HepG2 (cell line): Measurements from ENCODE around the gene SNX24. TPM values are rescaled to one million over a fixed set of nuclear protein-coding genes. Genes with fewer than 3 reads are reported as not detected.

Experiments
- ARNT2 ChIP-seq: sonication (generic); formaldehyde crosslinking; IDR thresholded peaks from 2 replicates; pipeline ENCODE4 v1.8.0; 2022; ENCODE audit warnings: mild to moderate bottlenecking, low read depth, missing genetic modification reagents, moderate library complexity
- ARNTL ChIP-seq: sonication (generic); formaldehyde crosslinking; IDR thresholded peaks from 2 replicates; pipeline ENCODE4 v1.4.0; 2020; ENCODE audit warnings: mild to moderate bottlenecking, missing genetic modification reagents
- HNRNPLL ChIP-seq: fragments of 200-400 bp; formaldehyde crosslinking; IDR thresholded peaks from 2 replicates; pipeline ENCODE4 v1.6.1; 2017; ENCODE audit warnings: mild to moderate bottlenecking, low read depth, low read length; ENCODE audit not compliant: poor library complexity, severe bottlenecking
- MXI1 ChIP-seq: IDR thresholded peaks from 3 replicates; pipeline ENCODE4 v1.6.1; 2012; ENCODE audit warnings: low read depth, low read length, inconsistent platforms, borderline replicate concordance
- NFE2L1 ChIP-seq: sonication (generic); formaldehyde crosslinking; IDR thresholded peaks from 2 replicates; pipeline ENCODE4 v1.4.0; 2020; ENCODE audit warnings: missing genetic modification reagents, mild to moderate bottlenecking, borderline replicate concordance
- SOX13 ChIP-seq, 3 experiments: fragments of 450-650 bp in 1 of 3; sonication (generic) in 1 of 3; formaldehyde crosslinking in 1 of 3; IDR thresholded peaks in 2 of 3; conservative IDR thresholded peaks in 1 of 3; 2 replicates each; pipeline versions ENCODE4 v1.5.0 to v1.6.1; 2016 to 2020; ENCODE audit warnings: antibody characterized with exemption in 1 of 3, mild to moderate bottlenecking in 1 of 3, missing compliant biosample characterization in 1 of 3, missing genetic modification reagents in 1 of 3, moderate library complexity in 1 of 3
- TGIF2 ChIP-seq: IDR thresholded peaks from 2 replicates; pipeline ENCODE4 v1.6.1; 2016; ENCODE audit warnings: control low read depth, missing compliant biosample characterization
- U2AF1 ChIP-seq: fragments of 200-400 bp; formaldehyde crosslinking; optimal IDR thresholded peaks from 2 replicates; pipeline ENCODE3; 2017; ENCODE audit warnings: mild to moderate bottlenecking, low read depth, low read length
- ZC3H13 ChIP-seq: sonication (generic); formaldehyde crosslinking; IDR thresholded peaks from 2 replicates; pipeline ENCODE4 v1.8.1; 2023; ENCODE audit warnings: mild to moderate bottlenecking, missing genetic modification reagents, moderate library complexity
- ZFX ChIP-seq: sonication (generic); formaldehyde crosslinking; IDR thresholded peaks from 2 replicates; pipeline ENCODE4 v1.4.0; 2020; ENCODE audit warnings: mild to moderate bottlenecking, low read depth, missing genetic modification reagents, moderate library complexity
- ZFY ChIP-seq: sonication (generic); formaldehyde crosslinking; IDR thresholded peaks from 2 replicates; pipeline ENCODE4 v1.4.0; 2020; ENCODE audit warnings: missing genetic modification reagents
- ZNF274 ChIP-seq: sonication (generic); formaldehyde crosslinking; IDR thresholded peaks from 2 replicates; pipeline ENCODE4 v1.5.1; 2020; ENCODE audit warnings: mild to moderate bottlenecking, missing genetic modification reagents
- ZNF430 ChIP-seq: sonication (generic); formaldehyde crosslinking; IDR thresholded peaks from 2 replicates; pipeline ENCODE4 v1.9.0; 2021; ENCODE audit warnings: mild to moderate bottlenecking, missing genetic modification reagents
- ZNF616 ChIP-seq: sonication (generic); formaldehyde crosslinking; IDR thresholded peaks from 2 replicates; pipeline ENCODE4 v1.5.0; 2020; ENCODE audit warnings: low read depth, mild to moderate bottlenecking, missing genetic modification reagents
- ZNF792 ChIP-seq: IDR thresholded peaks from 2 replicates; pipeline ENCODE4 v1.6.1; 2016
- ZNF878 ChIP-seq: sonication (generic); formaldehyde crosslinking; IDR thresholded peaks from 2 replicates; pipeline ENCODE4 v1.8.1; 2023; ENCODE audit warnings: mild to moderate bottlenecking, missing genetic modification reagents, moderate library complexity
- ZSCAN22 ChIP-seq: sonication (generic); formaldehyde crosslinking; IDR thresholded peaks from 2 replicates; pipeline ENCODE4 v1.4.0; 2020; ENCODE audit warnings: mild to moderate bottlenecking, missing genetic modification reagents
- polyA plus RNA-seq, 8 experiments: library from polyadenylated mRNA; depleted of rRNA in 3 of 8; stranded (reverse) in 7 of 8; unstranded in 1 of 8; fragments of >200 nt; fragmentation: Illumina TruSeq in 4 of 8; extraction: Trizol in 4 of 8; gene quantifications; 2 replicates each; pipeline versions ENCODE4 v1.2.1 to v1.2.3, GENCODE V29; 2011 to 2016; ENCODE audit warnings: low read depth in 4 of 8, missing spikeins in 1 of 8, mixed read lengths in 1 of 8; ENCODE audit not compliant: insufficient read depth in 1 of 8
- total RNA-seq, 5 experiments: library from RNA; depleted of rRNA; stranded (reverse); fragments of >200 nt; fragmentation: Illumina TruSeq; extraction: Trizol; gene quantifications; 2 replicates each; pipeline ENCODE4 v1.2.3, GENCODE V29; 2016; ENCODE audit warnings: low read depth in 1 of 5
- TF ChIP-seq, protein P1 (sequence below): sonication (generic); formaldehyde crosslinking; IDR thresholded peaks from 2 replicates; pipeline ENCODE4 v1.5.1; 2020; ENCODE audit warnings: missing genetic modification reagents, mild to moderate bottlenecking, borderline replicate concordance
- TF ChIP-seq, protein P2 (sequence below): sonication (generic); formaldehyde crosslinking; IDR thresholded peaks from 2 replicates; pipeline ENCODE4 v1.8.0; 2022; ENCODE audit warnings: low read depth, missing genetic modification reagents
- TF ChIP-seq, protein P3 (sequence below): IDR thresholded peaks from 2 replicates; pipeline ENCODE4 v1.6.1; 2016; ENCODE audit warnings: missing compliant biosample characterization, missing genetic modification reagents, borderline replicate concordance
- TF ChIP-seq, protein P4 (sequence below): sonication (generic); formaldehyde crosslinking; IDR thresholded peaks from 2 replicates; pipeline ENCODE4 v1.5.0; 2020; ENCODE audit warnings: missing genetic modification reagents, mild to moderate bottlenecking, borderline replicate concordance
- TF ChIP-seq, protein P5 (sequence below): IDR thresholded peaks from 2 replicates; pipeline ENCODE4 v1.6.1; 2016; ENCODE audit warnings: low read depth

Gene SNX24
- total and polyA plus RNA-seq, 2 of the 13 experiments (the other 11 are each of a cell fraction or from before 2014, with no cell fraction given) = 7.2 to 23.7 TPM

DNA sequence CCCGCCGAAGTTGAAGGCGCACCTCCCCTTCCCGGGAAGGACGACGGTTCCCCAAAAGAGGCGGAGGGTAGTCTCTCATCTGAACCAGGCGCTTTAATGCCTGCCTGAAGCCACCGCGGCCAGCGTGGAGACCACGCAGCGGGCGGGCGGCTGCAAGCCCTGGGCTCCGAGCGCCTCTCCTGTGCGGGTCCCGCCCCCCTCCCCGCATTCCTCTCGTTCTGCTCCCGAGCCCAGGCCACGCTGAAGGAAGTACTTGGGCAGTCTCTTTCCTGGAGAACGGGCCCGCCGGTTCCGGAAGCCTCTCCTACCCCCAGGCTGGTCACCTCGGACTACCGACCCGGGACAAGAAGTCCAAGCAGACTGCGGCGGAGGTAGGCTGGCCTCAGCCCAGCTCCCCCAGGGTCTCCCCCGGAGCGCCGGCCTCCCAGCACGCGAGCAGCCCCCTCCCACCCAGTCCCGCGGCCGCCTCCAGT is 190.5 kb downstream of the SNX24 start (continued):
- TF ChIP-seq, protein P1, sequence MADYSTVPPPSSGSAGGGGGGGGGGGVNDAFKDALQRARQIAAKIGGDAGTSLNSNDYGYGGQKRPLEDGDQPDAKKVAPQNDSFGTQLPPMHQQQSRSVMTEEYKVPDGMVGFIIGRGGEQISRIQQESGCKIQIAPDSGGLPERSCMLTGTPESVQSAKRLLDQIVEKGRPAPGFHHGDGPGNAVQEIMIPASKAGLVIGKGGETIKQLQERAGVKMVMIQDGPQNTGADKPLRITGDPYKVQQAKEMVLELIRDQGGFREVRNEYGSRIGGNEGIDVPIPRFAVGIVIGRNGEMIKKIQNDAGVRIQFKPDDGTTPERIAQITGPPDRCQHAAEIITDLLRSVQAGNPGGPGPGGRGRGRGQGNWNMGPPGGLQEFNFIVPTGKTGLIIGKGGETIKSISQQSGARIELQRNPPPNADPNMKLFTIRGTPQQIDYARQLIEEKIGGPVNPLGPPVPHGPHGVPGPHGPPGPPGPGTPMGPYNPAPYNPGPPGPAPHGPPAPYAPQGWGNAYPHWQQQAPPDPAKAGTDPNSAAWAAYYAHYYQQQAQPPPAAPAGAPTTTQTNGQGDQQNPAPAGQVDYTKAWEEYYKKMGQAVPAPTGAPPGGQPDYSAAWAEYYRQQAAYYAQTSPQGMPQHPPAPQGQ = no peak
- TF ChIP-seq ZNF274 (0 out of 2 replicates have a peak, but pooled peaks have one; percentile 14), ZC3H13 (CRISPR knock-in tag) (peak; percentile 7; the same call in 1 of the 2 replicates), ARNT2 (CRISPR knock-in tag) (0 out of 2 replicates have a peak, but pooled peaks have one; percentile 40), MXI1 (no peak), NFE2L1 (CRISPR knock-in tag) (no peak), ZSCAN22 (CRISPR knock-in tag) (no peak), ZNF616 (no peak), TGIF2 (no peak), ARNTL (CRISPR knock-in tag) (peak; percentile 34; the same call in 1 of the 2 replicates), ZNF878 (CRISPR knock-in tag) (0 out of 2 replicates have a peak, but pooled peaks have one; percentile 3), HNRNPLL (peak; percentile 57), SOX13 (IDR thresholded peaks at IDR 0.05) (no peak), SOX13 (CRISPR knock-in tag; conservative IDR thresholded peaks at IDR 0.05 in 1 of 2, IDR thresholded peaks at IDR 0.05 in 1 of 2) (no peak), ZFX (CRISPR knock-in tag) (peak; percentile 15), ZFY (CRISPR knock-in tag) (peak; percentile 6; the same call in 1 of the 2 replicates), ZNF792 (no peak), ZNF430 (CRISPR knock-in tag) (0 out of 2 replicates have a peak, but pooled peaks have one; percentile 9), U2AF1 (no peak)
- TF ChIP-seq, protein P2, sequence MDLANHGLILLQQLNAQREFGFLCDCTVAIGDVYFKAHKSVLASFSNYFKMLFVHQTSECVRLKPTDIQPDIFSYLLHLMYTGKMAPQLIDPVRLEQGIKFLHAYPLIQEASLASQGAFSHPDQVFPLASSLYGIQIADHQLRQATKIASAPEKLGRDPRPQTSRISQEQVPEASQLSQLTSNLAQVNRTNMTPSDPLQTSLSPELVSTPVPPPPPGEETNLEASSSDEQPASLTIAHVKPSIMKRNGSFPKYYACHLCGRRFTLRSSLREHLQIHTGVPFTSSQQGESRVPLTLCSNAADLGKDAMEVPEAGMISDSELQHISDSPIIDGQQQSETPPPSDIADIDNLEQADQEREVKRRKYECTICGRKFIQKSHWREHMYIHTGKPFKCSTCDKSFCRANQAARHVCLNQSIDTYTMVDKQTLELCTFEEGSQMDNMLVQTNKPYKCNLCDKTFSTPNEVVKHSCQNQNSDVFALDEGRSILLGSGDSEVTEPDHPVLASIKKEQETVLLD = no peak
- TF ChIP-seq, protein P3, sequence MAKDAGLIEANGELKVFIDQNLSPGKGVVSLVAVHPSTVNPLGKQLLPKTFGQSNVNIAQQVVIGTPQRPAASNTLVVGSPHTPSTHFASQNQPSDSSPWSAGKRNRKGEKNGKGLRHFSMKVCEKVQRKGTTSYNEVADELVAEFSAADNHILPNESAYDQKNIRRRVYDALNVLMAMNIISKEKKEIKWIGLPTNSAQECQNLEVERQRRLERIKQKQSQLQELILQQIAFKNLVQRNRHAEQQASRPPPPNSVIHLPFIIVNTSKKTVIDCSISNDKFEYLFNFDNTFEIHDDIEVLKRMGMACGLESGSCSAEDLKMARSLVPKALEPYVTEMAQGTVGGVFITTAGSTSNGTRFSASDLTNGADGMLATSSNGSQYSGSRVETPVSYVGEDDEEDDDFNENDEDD (CRISPR knock-in tag) = peak; percentile 24; the same call in 1 of the 2 replicates
- TF ChIP-seq, protein P4, sequence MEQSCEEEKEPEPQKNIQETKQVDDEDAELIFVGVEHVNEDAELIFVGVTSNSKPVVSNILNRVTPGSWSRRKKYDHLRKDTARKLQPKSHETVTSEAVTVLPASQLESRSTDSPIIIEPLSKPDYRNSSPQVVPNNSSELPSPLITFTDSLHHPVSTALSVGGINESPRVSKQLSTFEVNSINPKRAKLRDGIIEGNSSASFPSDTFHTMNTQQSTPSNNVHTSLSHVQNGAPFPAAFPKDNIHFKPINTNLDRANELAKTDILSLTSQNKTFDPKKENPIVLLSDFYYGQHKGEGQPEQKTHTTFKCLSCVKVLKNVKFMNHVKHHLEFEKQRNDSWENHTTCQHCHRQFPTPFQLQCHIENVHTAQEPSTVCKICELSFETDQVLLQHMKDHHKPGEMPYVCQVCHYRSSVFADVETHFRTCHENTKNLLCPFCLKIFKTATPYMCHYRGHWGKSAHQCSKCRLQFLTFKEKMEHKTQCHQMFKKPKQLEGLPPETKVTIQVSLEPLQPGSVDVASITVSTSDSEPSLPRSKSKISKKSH (CRISPR knock-in tag) = peak; percentile 42; the same call in 1 of the 2 replicates
- TF ChIP-seq, protein P5, sequence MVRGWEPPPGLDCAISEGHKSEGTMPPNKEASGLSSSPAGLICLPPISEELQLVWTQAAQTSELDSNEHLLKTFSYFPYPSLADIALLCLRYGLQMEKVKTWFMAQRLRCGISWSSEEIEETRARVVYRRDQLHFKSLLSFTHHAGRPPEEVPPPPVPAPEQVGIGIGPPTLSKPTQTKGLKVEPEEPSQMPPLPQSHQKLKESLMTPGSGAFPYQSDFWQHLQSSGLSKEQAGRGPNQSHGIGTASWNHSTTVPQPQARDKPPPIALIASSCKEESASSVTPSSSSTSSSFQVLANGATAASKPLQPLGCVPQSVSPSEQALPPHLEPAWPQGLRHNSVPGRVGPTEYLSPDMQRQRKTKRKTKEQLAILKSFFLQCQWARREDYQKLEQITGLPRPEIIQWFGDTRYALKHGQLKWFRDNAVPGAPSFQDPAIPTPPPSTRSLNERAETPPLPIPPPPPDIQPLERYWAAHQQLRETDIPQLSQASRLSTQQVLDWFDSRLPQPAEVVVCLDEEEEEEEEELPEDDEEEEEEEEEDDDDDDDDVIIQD (CRISPR knock-in tag) = no peak
